ENCODE results near the gene C17orf58. TPM values are rescaled to one million over a fixed set of nuclear protein-coding genes. Genes with fewer than 3 reads are reported as not detected.
A peak's percentile ranks its signal among the peaks of the same experiment; 100 is the strongest.

Gene C17orf58
- total and polyA plus RNA-seq, 2 of the 8 experiments (the other 6 are each of a cell fraction or from before 2014, with no cell fraction given), result 22.6 to 24.1 TPM

GRCh38 chr17:67993153-67993997 is 2.9 kb downstream of the C17orf58 start (continued):
- TF ChIP-seq CBX5 (IDR thresholded peaks at IDR 0.05; ENCODE audit: low read depth, low read length) (no peak), EZH2 (IDR thresholded peaks at IDR 0.05; ENCODE audit: low read depth, low read length, severe bottlenecking) (no peak), RXRA (IDR thresholded peaks at IDR 0.05; ENCODE audit: insufficient read depth, low read depth, low read length) (no peak), CEBPB (IDR thresholded peaks at IDR 0.05; ENCODE audit: low read depth, low read length) (no peak), GTF2F1 (IDR thresholded peaks at IDR 0.05; ENCODE audit: borderline replicate concordance, low read depth, low read length) (no peak), SIN3A (conservative IDR thresholded peaks at IDR 0.05 in 1 of 2, IDR thresholded peaks at IDR 0.05 in 1 of 2; ENCODE audit: low read depth in 1 of 2, low read length in 2 of 2) (no peak), RFX5 (IDR thresholded peaks at IDR 0.05; ENCODE audit: borderline replicate concordance, low read depth, low read length) (no peak), EGR1 (IDR thresholded peaks at IDR 0.05; ENCODE audit: borderline replicate concordance, low read depth, low read length) (no peak), ASH2L (IDR thresholded peaks at IDR 0.05; ENCODE audit: low read length) (peak; percentile 81), JUND (IDR thresholded peaks at IDR 0.05; ENCODE audit: low read length) (no peak), POLR2A (IDR thresholded peaks at IDR 0.05; ENCODE audit: control extremely low read depth in 1 of 2, low read depth in 2 of 2, low read length in 2 of 2) (peak; percentile 26 to 38), CBX8 (IDR thresholded peaks at IDR 0.05; ENCODE audit: borderline replicate concordance, low read depth, low read length) (no peak), POLR2AphosphoS5 (IDR thresholded peaks at IDR 0.05; ENCODE audit: low read depth, low read length) (no peak), TEAD4 (IDR thresholded peaks at IDR 0.05; ENCODE audit: low read depth, low read length) (no peak), NRF1 (IDR thresholded peaks at IDR 0.05; ENCODE audit: low read depth, low read length) (no peak), ATF3 (IDR thresholded peaks at IDR 0.05; ENCODE audit: insufficient read depth, low read depth, low read length) (no peak), NANOG (IDR thresholded peaks at IDR 0.05; ENCODE audit: insufficient read depth, low read depth, low read length, poor library complexity, severe bottlenecking) (no peak), KDM1A (IDR thresholded peaks at IDR 0.05; ENCODE audit: borderline replicate concordance, low read length) (no peak), TAF1 (IDR thresholded peaks at IDR 0.05; ENCODE audit: low read depth, low read length) (peak; percentile 65; the same call in 1 of the 2 replicates), HDAC6 (IDR thresholded peaks at IDR 0.05; ENCODE audit: low read depth, low read length) (no peak), MAX (IDR thresholded peaks at IDR 0.05) (peak; percentile 43; the same call in 1 of the 2 replicates), YY1 (IDR thresholded peaks at IDR 0.05; ENCODE audit: low read depth, low read length) (no peak), KDM4A (IDR thresholded peaks at IDR 0.05; ENCODE audit: low read depth, low read length, severe bottlenecking) (no peak), SIX5 (IDR thresholded peaks at IDR 0.05; ENCODE audit: low read depth, low read length) (no peak), POU5F1 (IDR thresholded peaks at IDR 0.05; ENCODE audit: low read depth, low read length) (no peak)

Measured in H1 (cell line).